Measurements from ENCODE around the gene ING1. TPM values are rescaled to one million over a fixed set of nuclear protein-coding genes. Genes with fewer than 3 reads are reported as not detected.

Gene ING1
- 10 to 100 TPM; 11.8 to 31.4 (median 17.9) TPM for total RNA-seq

GRCh38 chr13:110713642-110713952 lies at the start of gene ING1:
Gene ING1, plus strand, starts transcription at chr13:110713700. Its CDS starts 450 bp downstream, at chr13:110714150.
- no peak for TF ChIP-seq CTCF (IDR thresholded peaks at IDR 0.05)
- Histone ChIP-seq H3K4me3 (peak within 1 kb of the TSS; percentile 76 to 94 (median 82)), H3K27me3 (no peaks in the 10 kb centered on the region), H3K27ac (peak within 1 kb of the TSS; percentile 98 to 100 (median 99)), H3K36me3 (no peaks in the 10 kb centered on the region), H3K9me3 (no peaks in the 10 kb centered on the region), H3K4me1 (peaks cover 21 to 30% (median 28%) of the 10 kb centered on the region in 4 donors)
- WGBS, 2 donors: 0% methylated on average over 14 of the region's 45 CpGs; no CpG with 5 or more reads in 1 of the 2 donors
- no peak for DNase-seq
- ATAC-seq (ENCODE audit: low FRiP score in 2 of 2): no peak

- H3K4me1 ChIP-seq: peaks cover 0 to 4% (median 0%) of the 10 kb centered on the region in 4 donors
- no peaks in the 10 kb centered on the region for H3K27me3 ChIP-seq
- no peak for TF ChIP-seq EP300 (IDR thresholded peaks at IDR 0.05)
- TF ChIP-seq CTCF (IDR thresholded peaks at IDR 0.05): no peak
- TF ChIP-seq POLR2A (IDR thresholded peaks at IDR 0.05): no peak
- TF ChIP-seq POLR2AphosphoS5 (IDR thresholded peaks at IDR 0.05): no peak
- H3K9me3 ChIP-seq: no peaks in the 10 kb centered on the region
- peak overlapping the region in 2 of 4 donors; percentile 68 to 74 for H3K27ac ChIP-seq
- DNase-seq: no peak
- H3K4me3 ChIP-seq: no peak overlapping the region
- ATAC-seq (ENCODE audit: low FRiP score in 2 of 2): no peak
- peaks cover 10 to 85% (median 47%) of the 10 kb centered on the region in 4 donors for H3K36me3 ChIP-seq
- 79 to 91% methylated on average over 7 of the region's 7 CpGs for WGBS, 2 donors
Measured at GRCh38 chr13:110664041-110664440, 49.5 kb upstream of the ING1 start.

- 96 to 97% methylated on average over 6 to 11 of the region's 11 CpGs for WGBS, 2 donors
- Histone ChIP-seq H3K27me3 (no peaks in the 10 kb centered on the region), H3K36me3 (peaks cover 10 to 86% (median 52%) of the 10 kb centered on the region in 4 donors), H3K4me3 (no peak overlapping the region), H3K4me1 (peaks cover 0 to 4% (median 0%) of the 10 kb centered on the region in 4 donors), H3K27ac (peak overlapping the region in 3 of 4 donors; percentile 68 to 74 (median 71)), H3K9me3 (no peaks in the 10 kb centered on the region)
- DNase-seq: no peak
- no peak for TF ChIP-seq POLR2AphosphoS5 (IDR thresholded peaks at IDR 0.05)
- peak in 1 of 2 donors; percentile 53 for ATAC-seq (ENCODE audit: low FRiP score in 2 of 2)
Measured at GRCh38 chr13:110664673-110665072, 48.8 kb upstream of the ING1 start.

- peaks cover 0 to 4% (median 0%) of the 10 kb centered on the region in 4 donors for H3K4me1 ChIP-seq
- DNase-seq (peak in 1 of 2 donors; percentile 68), ATAC-seq (ENCODE audit: low FRiP score in 2 of 2) (peak; percentile 73 to 78)
- no peak overlapping the region for H3K4me3 ChIP-seq
- no peaks in the 10 kb centered on the region for H3K27me3 ChIP-seq
- WGBS, 2 donors: 72 to 75% methylated on average over 18 to 23 of the region's 23 CpGs
- no peaks in the 10 kb centered on the region for H3K9me3 ChIP-seq
- no peak for TF ChIP-seq EP300 (IDR thresholded peaks at IDR 0.05)
- TF ChIP-seq CTCF (IDR thresholded peaks at IDR 0.05): no peak
- H3K27ac ChIP-seq: peak overlapping the region; percentile 50 to 76 (median 71)
- H3K36me3 ChIP-seq: peaks cover 15 to 86% (median 59%) of the 10 kb centered on the region in 4 donors
Measured at GRCh38 chr13:110665491-110666254, 47.8 kb upstream of the ING1 start.

GRCh38 chr13:110666255-110666533 lies 47.3 kb upstream of the ING1 start:
- DNase-seq: no peak
- TF ChIP-seq POLR2A (IDR thresholded peaks at IDR 0.05) (no peak), POLR2AphosphoS5 (IDR thresholded peaks at IDR 0.05) (no peak), CTCF (IDR thresholded peaks at IDR 0.05) (no peak), EP300 (IDR thresholded peaks at IDR 0.05) (no peak)
- no peaks in the 10 kb centered on the region for H3K9me3 ChIP-seq
- H3K36me3 ChIP-seq: peaks cover 15 to 83% (median 57%) of the 10 kb centered on the region in 4 donors
- 69% methylated on average over 8 of the region's 8 CpGs; no CpG with 5 or more reads in 1 of the 2 donors for WGBS, 2 donors
- peaks cover 0 to 4% (median 0%) of the 10 kb centered on the region in 4 donors for H3K4me1 ChIP-seq
- peak overlapping the region; percentile 50 to 76 (median 71) for H3K27ac ChIP-seq
- no peaks in the 10 kb centered on the region for H3K27me3 ChIP-seq
- ATAC-seq (ENCODE audit: low FRiP score in 2 of 2): peak; percentile 37 to 38
- H3K4me3 ChIP-seq: no peak overlapping the region

Measured in upper lobe of left lung (tissue), 6 donors.